Measurements from ENCODE around the gene C9orf50.

GRCh38 chr9:129646654-129647053 lies 25.8 kb upstream of the C9orf50 start:
- TF ChIP-seq, protein P1, sequence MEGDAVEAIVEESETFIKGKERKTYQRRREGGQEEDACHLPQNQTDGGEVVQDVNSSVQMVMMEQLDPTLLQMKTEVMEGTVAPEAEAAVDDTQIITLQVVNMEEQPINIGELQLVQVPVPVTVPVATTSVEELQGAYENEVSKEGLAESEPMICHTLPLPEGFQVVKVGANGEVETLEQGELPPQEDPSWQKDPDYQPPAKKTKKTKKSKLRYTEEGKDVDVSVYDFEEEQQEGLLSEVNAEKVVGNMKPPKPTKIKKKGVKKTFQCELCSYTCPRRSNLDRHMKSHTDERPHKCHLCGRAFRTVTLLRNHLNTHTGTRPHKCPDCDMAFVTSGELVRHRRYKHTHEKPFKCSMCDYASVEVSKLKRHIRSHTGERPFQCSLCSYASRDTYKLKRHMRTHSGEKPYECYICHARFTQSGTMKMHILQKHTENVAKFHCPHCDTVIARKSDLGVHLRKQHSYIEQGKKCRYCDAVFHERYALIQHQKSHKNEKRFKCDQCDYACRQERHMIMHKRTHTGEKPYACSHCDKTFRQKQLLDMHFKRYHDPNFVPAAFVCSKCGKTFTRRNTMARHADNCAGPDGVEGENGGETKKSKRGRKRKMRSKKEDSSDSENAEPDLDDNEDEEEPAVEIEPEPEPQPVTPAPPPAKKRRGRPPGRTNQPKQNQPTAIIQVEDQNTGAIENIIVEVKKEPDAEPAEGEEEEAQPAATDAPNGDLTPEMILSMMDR (IDR thresholded peaks at IDR 0.05; ENCODE audit: insufficient read depth, low read length, poor library complexity, severe bottlenecking): no peak
- TF ChIP-seq EZH2phosphoT487 (conservative IDR thresholded peaks at IDR 0.05; ENCODE audit: low read length): no peak

Data from SU-DHL-6 (cell line).